Ovary (tissue), 9 donors: Measurements from ENCODE around the gene TRNAU1AP. TPM values are rescaled to one million over a fixed set of nuclear protein-coding genes. Genes with fewer than 3 reads are reported as not detected.

ENCODE experiments used
- DNase-seq, 5 donors: peaks; one replicate each; pipeline ENCODE4 v3.0.0-alpha.2; 2019 to 2020
- H3K27ac ChIP-seq, 2 donors: fragments of 200-600 bp; one replicate each; pipeline versions ENCODE4 v1.5.1 to v1.8.0; 2019 to 2022
- H3K27me3 ChIP-seq: fragments of 200-600 bp; one replicate; pipeline ENCODE4 v1.8.0; 2022
- H3K36me3 ChIP-seq: fragments of 200-600 bp; sonication (generic); one replicate; pipeline ENCODE4 v1.5.1; 2019
- H3K4me1 ChIP-seq: one replicate; pipeline ENCODE4 v1.8.1; 2013; ENCODE audit warnings: mild to moderate bottlenecking, moderate library complexity; ENCODE audit not compliant: insufficient read depth
- H3K4me3 ChIP-seq: fragments of 200-600 bp; sonication (generic); one replicate; pipeline ENCODE4 v1.5.1; 2017
- H3K9me3 ChIP-seq, 2 donors: fragments of 200-600 bp in 1 of 2; sonication (generic) in 1 of 2; one replicate each; pipeline versions ENCODE4 v1.5.1 to v1.8.1; 2013 to 2019; ENCODE audit warnings: mild to moderate bottlenecking in 1 of 2, moderate library complexity in 1 of 2
- CTCF ChIP-seq, 3 donors: fragments of 450-650 bp in 2 of 3; fragments of 200-600 bp in 1 of 3; IDR thresholded peaks; one replicate each; pipeline versions ENCODE4 v1.5.1 to v1.8.0; 2016 to 2022; ENCODE audit warnings: antibody characterized with exemption in 3 of 3, mild to moderate bottlenecking in 1 of 3
- EP300 ChIP-seq: sonication (generic); formaldehyde crosslinking; IDR thresholded peaks from one replicate; pipeline ENCODE4 v1.6.1; 2017; ENCODE audit warnings: antibody characterized with exemption
- POLR2A ChIP-seq: fragments of 450-650 bp; IDR thresholded peaks from one replicate; pipeline ENCODE4 v1.6.1; 2017; ENCODE audit warnings: antibody characterized with exemption, mild to moderate bottlenecking, moderate library complexity
- WGBS, 3 donors: extraction: QIAGEN DNeasy Blood & Tissue Kit in 1 of 3; methylation state at CpG; one replicate each; pipeline versions ENCODE4 v1.1.5 to v1.1.7; 2013 to 2017; 5-methylcytosine and 5-hydroxymethylcytosine counted together
- intact Hi-C, 4 donors: fragments of 100-400 bp; cut with DNase I; formaldehyde crosslinking; loops; one replicate each; pipeline versions ENCODE4 v1.11.0 to v1.15.1; 2022 to 2023
- polyA plus RNA-seq, 2 donors: library from polyadenylated mRNA; stranded (reverse); fragments of 200-250 nt in 1 of 2; fragments of 350-450 nt in 1 of 2; fragmentation: Illumina TruSeq in 1 of 2; extraction: RNeasy Lipid Tissue Mini Kit (QIAGEN cat#74804) in 1 of 2; gene quantifications; one replicate each; pipeline ENCODE4 v1.2.3, GENCODE V29; 2013 to 2014
- total RNA-seq, 7 donors: library from RNA; depleted of rRNA in 2 of 7; stranded (reverse); fragments of >200 nt in 2 of 7; fragmentation: NEBNext Ultra II Directional in 3 of 7; extraction: Animal tissue kit (Norgen Biotek cat#: 25700) in 3 of 7; gene quantifications; one replicate each; pipeline versions ENCODE4 v1.1.0 to v1.2.4, GENCODE V29; 2016 to 2023
- donor health status: DM: no; HTN: no; CAD: no; lungs with moderate emphysema.
- donor health status: DM: no; HTN: no; CAD: no.
- donor health status: Bipolar disorder and iron deficiency.
- donor health status: DM: yes; HTN: yes; CAD: no.
- donor health status: DM: no; HTN: no; CAD: no.
- donor health status: DM: yes; HTN: yes; CAD: no.

The TRNAU1AP gene
- total and polyA plus RNA-seq, 9 donors = 18.8 to 37.6 (median 20.7) TPM

GRCh38 chr1:28577052-28577678, 24.3 kb downstream of the TRNAU1AP start:
- Histone ChIP-seq H3K27me3 (no peaks in the 10 kb centered on the region), H3K4me3 (no peak overlapping the region), H3K4me1 (peaks cover 2% of the 10 kb centered on the region), H3K27ac (no peak overlapping the region), H3K36me3 (no peaks in the 10 kb centered on the region), H3K9me3 (no peaks in the 10 kb centered on the region)
- DNase-seq = no peak
- WGBS, 3 donors = 78 to 92% (median 87%) methylated on average over 1 of the region's 1 CpG
- intact Hi-C loops = no loop called here
- TF ChIP-seq POLR2A (no peak), EP300 (no peak), CTCF (IDR thresholded peaks at IDR 0.05) (no peak)

- H3K27me3 ChIP-seq = no peaks in the 10 kb centered on the region
- TF ChIP-seq EP300 (no peak), CTCF (IDR thresholded peaks at IDR 0.05) (no peak), POLR2A (no peak)
- no peaks in the 10 kb centered on the region for H3K36me3 ChIP-seq
- intact Hi-C loops = no loop called here
- 60 to 63% (median 61%) methylated on average over 6 of the region's 6 CpGs for WGBS, 3 donors
- H3K9me3 ChIP-seq = no peaks in the 10 kb centered on the region
- H3K4me3 ChIP-seq = no peak overlapping the region
- H3K27ac ChIP-seq = no peak overlapping the region
- DNase-seq = no peak
- peaks cover 2% of the 10 kb centered on the region for H3K4me1 ChIP-seq
These were observed 25.1 kb downstream of the TRNAU1AP start for GRCh38 chr1:28577738-28578536.

GRCh38 chr1:28578696-28579218, 25.9 kb downstream of the TRNAU1AP start:
- H3K9me3 ChIP-seq = no peaks in the 10 kb centered on the region
- H3K4me1 ChIP-seq = peaks cover 2% of the 10 kb centered on the region
- H3K27me3 ChIP-seq = no peaks in the 10 kb centered on the region
- 72 to 80% (median 79%) methylated on average over 6 of the region's 6 CpGs for WGBS, 3 donors
- no peak overlapping the region for H3K4me3 ChIP-seq
- no peaks in the 10 kb centered on the region for H3K36me3 ChIP-seq
- intact Hi-C loops = no loop called here
- DNase-seq = no peak
- H3K27ac ChIP-seq = no peak overlapping the region
- TF ChIP-seq CTCF (IDR thresholded peaks at IDR 0.05) = no peak
- no peak for TF ChIP-seq EP300
- no peak for TF ChIP-seq POLR2A

- Histone ChIP-seq H3K36me3 (no peaks in the 10 kb centered on the region), H3K4me1 (peaks cover 2% of the 10 kb centered on the region), H3K27ac (no peak overlapping the region), H3K9me3 (no peaks in the 10 kb centered on the region), H3K27me3 (no peaks in the 10 kb centered on the region), H3K4me3 (no peak overlapping the region)
- whole genome bisulfite sequencing, 3 donors = 85 to 95% (median 90%) methylated on average over 1 of the region's 1 CpG
- no peak for TF ChIP-seq POLR2A
- no peak for TF ChIP-seq EP300
- TF ChIP-seq CTCF (IDR thresholded peaks at IDR 0.05) = no peak
- intact Hi-C loops = no loop called here
- no peak for DNase-seq
These were observed 26.5 kb downstream of the TRNAU1AP start for GRCh38 chr1:28579401-28579800.
